ENCODE data around the gene RNF183.
"Not testable (repeated sequence)": the region's sequence is repeated elsewhere in the genome, so short reads cannot be mapped to it uniquely, and the experiment has no call there.

The RNF183 gene

GRCh38 chr9:113301548-113301947 is 1.6 kb downstream of the RNF183 start:
- Mint-ChIP-seq H3K4me3 (no peak overlapping the region), H3K9me3 (no peaks in the 10 kb centered on the region), H3K27ac (no peak overlapping the region), H3K27me3 (no peaks in the 10 kb centered on the region), H3K36me3 (ENCODE audit: low read depth) (no peaks in the 10 kb centered on the region), H3K4me1 (ENCODE audit: low read depth) (no peaks in the 10 kb centered on the region)
- DNase-seq = no peak

GRCh38 chr9:113299800-113300292 is 3.3 kb downstream of the RNF183 start:
- DNase-seq = no peak
- no peaks in the 10 kb centered on the region for H3K4me1 Mint-ChIP-seq (ENCODE audit: low read depth)
- peaks cover 2% of the 10 kb centered on the region for H3K36me3 Mint-ChIP-seq (ENCODE audit: low read depth)

GRCh38 chr9:113298924-113299770 is 4.0 kb downstream of the RNF183 start:
- no peaks in the 10 kb centered on the region for H3K9me3 Mint-ChIP-seq
- H3K4me3 Mint-ChIP-seq = no peak overlapping the region
- no peak for DNase-seq
- no peaks in the 10 kb centered on the region for H3K27me3 Mint-ChIP-seq
- H3K4me1 Mint-ChIP-seq (ENCODE audit: low read depth) = no peaks in the 10 kb centered on the region
- H3K27ac Mint-ChIP-seq = no peak overlapping the region
- peaks cover 7% of the 10 kb centered on the region for H3K36me3 Mint-ChIP-seq (ENCODE audit: low read depth)

More at GRCh38 chr9:113299800-113300292, 3.3 kb downstream of the RNF183 start:
- Mint-ChIP-seq H3K27me3 (no peaks in the 10 kb centered on the region), H3K4me3 (no peak overlapping the region), H3K9me3 (no peaks in the 10 kb centered on the region), H3K27ac (no peak overlapping the region)

- H3K27ac Mint-ChIP-seq = no peak overlapping the region
These were observed 4.9 kb downstream of the RNF183 start for GRCh38 chr9:113298311-113298710.

GRCh38 chr9:113296796-113297558 is 6.2 kb downstream of the RNF183 start:
- peaks cover 28% of the 10 kb centered on the region for H3K36me3 Mint-ChIP-seq (ENCODE audit: low read depth)
- no peaks in the 10 kb centered on the region for H3K9me3 Mint-ChIP-seq
- DNase-seq = no peak
- H3K27ac Mint-ChIP-seq = peak overlapping the region; percentile 17
- H3K4me3 Mint-ChIP-seq = no peak overlapping the region
- no peaks in the 10 kb centered on the region for H3K27me3 Mint-ChIP-seq
- no peaks in the 10 kb centered on the region for H3K4me1 Mint-ChIP-seq (ENCODE audit: low read depth)

More at GRCh38 chr9:113298311-113298710, 4.9 kb downstream of the RNF183 start:
- H3K9me3 Mint-ChIP-seq = no peaks in the 10 kb centered on the region
- no peaks in the 10 kb centered on the region for H3K4me1 Mint-ChIP-seq (ENCODE audit: low read depth)
- no peak for DNase-seq
- no peak overlapping the region for H3K4me3 Mint-ChIP-seq
- H3K36me3 Mint-ChIP-seq (ENCODE audit: low read depth) = peaks cover 15% of the 10 kb centered on the region
- no peaks in the 10 kb centered on the region for H3K27me3 Mint-ChIP-seq

GRCh38 chr9:113296247-113296646 is 6.9 kb downstream of the RNF183 start:
- H3K4me1 Mint-ChIP-seq (ENCODE audit: low read depth); H3K4me3 Mint-ChIP-seq; DNase-seq; H3K9me3 Mint-ChIP-seq; H3K27me3 Mint-ChIP-seq: not testable (repeated sequence)
- H3K27ac Mint-ChIP-seq = peak overlapping the region; percentile 17
- peaks cover 36% of the 10 kb centered on the region for H3K36me3 Mint-ChIP-seq (ENCODE audit: low read depth)

GRCh38 chr9:113293285-113293878 is 9.8 kb downstream of the RNF183 start:
- peak overlapping the region; percentile 55 for H3K27ac Mint-ChIP-seq
- no peak overlapping the region for H3K4me3 Mint-ChIP-seq
- no peaks in the 10 kb centered on the region for H3K27me3 Mint-ChIP-seq
- no peaks in the 10 kb centered on the region for H3K4me1 Mint-ChIP-seq (ENCODE audit: low read depth)
- no peaks in the 10 kb centered on the region for H3K9me3 Mint-ChIP-seq
- peaks cover 64% of the 10 kb centered on the region for H3K36me3 Mint-ChIP-seq (ENCODE audit: low read depth)
- no peak for DNase-seq

- DNase-seq = no peak
- Mint-ChIP-seq H3K9me3 (no peaks in the 10 kb centered on the region), H3K4me3 (no peak overlapping the region), H3K36me3 (ENCODE audit: low read depth) (peaks cover 93% of the 10 kb centered on the region), H3K27me3 (no peaks in the 10 kb centered on the region), H3K4me1 (ENCODE audit: low read depth) (no peaks in the 10 kb centered on the region), H3K27ac (peak overlapping the region; percentile 67)
These were observed 13.0 kb downstream of the RNF183 start for GRCh38 chr9:113290052-113290607.

GRCh38 chr9:113289091-113289490 is 14.1 kb downstream of the RNF183 start:
- no peaks in the 10 kb centered on the region for H3K27me3 Mint-ChIP-seq

GRCh38 chr9:113281356-113281755 is 21.8 kb downstream of the RNF183 start:
- Mint-ChIP-seq H3K27me3 (no peaks in the 10 kb centered on the region), H3K27ac (peak overlapping the region; percentile 18), H3K9me3 (no peaks in the 10 kb centered on the region), H3K4me1 (ENCODE audit: low read depth) (peaks cover 33% of the 10 kb centered on the region), H3K36me3 (ENCODE audit: low read depth) (peaks cover 86% of the 10 kb centered on the region), H3K4me3 (no peak overlapping the region)
- no peak for DNase-seq

More at GRCh38 chr9:113289091-113289490, 14.1 kb downstream of the RNF183 start:
- H3K4me1 Mint-ChIP-seq (ENCODE audit: low read depth) = no peaks in the 10 kb centered on the region
- peaks cover 95% of the 10 kb centered on the region for H3K36me3 Mint-ChIP-seq (ENCODE audit: low read depth)
- no peaks in the 10 kb centered on the region for H3K9me3 Mint-ChIP-seq
- no peak overlapping the region for H3K4me3 Mint-ChIP-seq
- H3K27ac Mint-ChIP-seq = peak overlapping the region; percentile 19
- no peak for DNase-seq

- Mint-ChIP-seq H3K9me3 (no peaks in the 10 kb centered on the region), H3K4me3 (peak overlapping the region; percentile 46), H3K27me3 (no peaks in the 10 kb centered on the region), H3K36me3 (ENCODE audit: low read depth) (peaks cover 66% of the 10 kb centered on the region), H3K4me1 (ENCODE audit: low read depth) (peaks cover 38% of the 10 kb centered on the region), H3K27ac (peak overlapping the region; percentile 73)
- DNase-seq = no peak
These were observed 24.3 kb downstream of the RNF183 start for GRCh38 chr9:113278840-113279239.

GRCh38 chr9:113275157-113276131 is 27.7 kb downstream of the RNF183 start, which contains the start of the genes CDC26 and PRPF4:
Gene CDC26 (minus strand): TSS chr9:113275572. CDS start chr9:113272507, 3,065 bp downstream.
Gene PRPF4 (plus strand): TSS chr9:113275658. CDS start chr9:113275744, 86 bp downstream.
- Mint-ChIP-seq H3K27me3 (no peaks in the 10 kb centered on the region), H3K4me3 (no peak within 1 kb of the TSS), H3K9me3 (no peaks in the 10 kb centered on the region), H3K36me3 (ENCODE audit: low read depth) (peaks cover 61% of the 10 kb centered on the region), H3K4me1 (ENCODE audit: low read depth) (peaks cover 43% of the 10 kb centered on the region), H3K27ac (no peak within 1 kb of the TSS)
- peak; percentile 96 for DNase-seq

GRCh38 chr9:113274474-113275156 is 28.6 kb downstream of the RNF183 start:
- Mint-ChIP-seq H3K9me3 (no peaks in the 10 kb centered on the region), H3K4me1 (ENCODE audit: low read depth) (peaks cover 40% of the 10 kb centered on the region), H3K4me3 (no peak overlapping the region), H3K36me3 (ENCODE audit: low read depth) (peaks cover 59% of the 10 kb centered on the region), H3K27me3 (no peaks in the 10 kb centered on the region), H3K27ac (no peak overlapping the region)
- DNase-seq = no peak
